Endodermal cell (in vitro differentiated cells): ENCODE measurements around the gene ALDH4A1. TPM values are rescaled to one million over a fixed set of nuclear protein-coding genes. Genes with fewer than 3 reads are reported as not detected.

Experiments
- DNase-seq: peaks from one replicate; pipeline ENCODE4 v3.0.0-alpha.2; 2017
- H3K27ac ChIP-seq: 2 replicates; pipeline ENCODE4 v1.5.1; 2013; ENCODE audit warnings: mild to moderate bottlenecking, low read depth, low read length, moderate library complexity
- H3K27me3 ChIP-seq: 2 replicates; pipeline ENCODE4 v1.6.1; 2013; ENCODE audit warnings: mild to moderate bottlenecking, low read length, moderate library complexity; ENCODE audit not compliant: insufficient read depth, control insufficient read depth, poor library complexity, severe bottlenecking
- H3K36me3 ChIP-seq: 2 replicates; pipeline ENCODE4 v1.7.0; 2013; ENCODE audit warnings: mild to moderate bottlenecking, low read length, moderate library complexity; ENCODE audit not compliant: control insufficient read depth, insufficient read depth
- H3K4me1 ChIP-seq: one replicate; pipeline ENCODE4 v1.7.0; 2013; ENCODE audit warnings: low read length; ENCODE audit not compliant: control insufficient read depth, insufficient read depth
- H3K4me3 ChIP-seq: 2 replicates; pipeline ENCODE4 v1.5.1; 2013; ENCODE audit warnings: mild to moderate bottlenecking, low read length, moderate library complexity
- H3K9ac ChIP-seq: 2 replicates; pipeline ENCODE4 v1.6.1; 2013; ENCODE audit warnings: mild to moderate bottlenecking, low read length, moderate library complexity; ENCODE audit not compliant: poor library complexity, severe bottlenecking; ENCODE audit errors: extremely low read depth
- H3K9me3 ChIP-seq: 2 replicates; pipeline ENCODE4 v1.6.1; 2013; ENCODE audit warnings: mild to moderate bottlenecking, low read length, moderate library complexity; ENCODE audit not compliant: control insufficient read depth
- H3K27ac Mint-ChIP-seq: 2 replicates; pipeline ENCODE4 v1.8.0; 2020; ENCODE audit warnings: mixed read lengths
- H3K27me3 Mint-ChIP-seq: 2 replicates; pipeline ENCODE4 v1.8.0; 2021; ENCODE audit warnings: mild to moderate bottlenecking, mixed read lengths; ENCODE audit not compliant: insufficient read depth
- H3K36me3 Mint-ChIP-seq: 2 replicates; pipeline ENCODE4 v1.8.0; 2020; ENCODE audit warnings: low read depth, mixed read lengths
- H3K4me1 Mint-ChIP-seq: 2 replicates; pipeline ENCODE4 v1.8.0; 2020; ENCODE audit warnings: mixed read lengths
- H3K4me3 Mint-ChIP-seq: 2 replicates; pipeline ENCODE4 v1.8.0; 2020; ENCODE audit warnings: mild to moderate bottlenecking, moderate library complexity, mixed read lengths
- H3K9me3 Mint-ChIP-seq: 2 replicates; pipeline ENCODE4 v1.8.0; 2020; ENCODE audit warnings: mild to moderate bottlenecking, mixed read lengths
- WGBS, 2 experiments: methylation state at CpG; one replicate each; pipeline versions ENCODE4 v1.1.5 to v1.1.7; 2013; ENCODE audit warnings: missing lambda C conversion rate in 2 of 2, mixed read lengths in 1 of 2; ENCODE audit not compliant: insufficient coverage in 1 of 2, insufficient read length in 1 of 2; 5-methylcytosine and 5-hydroxymethylcytosine counted together
- total RNA-seq, 2 donors: library from RNA; stranded (reverse); fragmentation: NEBNext Ultra II Directional in 1 of 2; extraction: Animal tissue kit (Norgen Biotek cat#: 25700) in 1 of 2; gene quantifications; 2 replicates in 1 of 2; 3 replicates in 1 of 2; pipeline ENCODE4 v1.2.1, GENCODE V29; 2021
- TF ChIP-seq, protein P1 (sequence below): fragments of 200-600 bp; sonication (generic); conservative IDR thresholded peaks from 2 replicates; pipeline ENCODE4 v1.5.0; 2021; ENCODE audit warnings: antibody characterized with exemption, mild to moderate bottlenecking

ALDH4A1 gene
- total RNA-seq, 2 donors from 2014 or later: 7.6 to 18.7 TPM

- H3K4me3 Mint-ChIP-seq: no peak overlapping the region
- H3K9ac ChIP-seq: no peak overlapping the region
These were observed 11.0 kb downstream of the ALDH4A1 start for GRCh38 chr1:18891426-18891780.

DNA sequence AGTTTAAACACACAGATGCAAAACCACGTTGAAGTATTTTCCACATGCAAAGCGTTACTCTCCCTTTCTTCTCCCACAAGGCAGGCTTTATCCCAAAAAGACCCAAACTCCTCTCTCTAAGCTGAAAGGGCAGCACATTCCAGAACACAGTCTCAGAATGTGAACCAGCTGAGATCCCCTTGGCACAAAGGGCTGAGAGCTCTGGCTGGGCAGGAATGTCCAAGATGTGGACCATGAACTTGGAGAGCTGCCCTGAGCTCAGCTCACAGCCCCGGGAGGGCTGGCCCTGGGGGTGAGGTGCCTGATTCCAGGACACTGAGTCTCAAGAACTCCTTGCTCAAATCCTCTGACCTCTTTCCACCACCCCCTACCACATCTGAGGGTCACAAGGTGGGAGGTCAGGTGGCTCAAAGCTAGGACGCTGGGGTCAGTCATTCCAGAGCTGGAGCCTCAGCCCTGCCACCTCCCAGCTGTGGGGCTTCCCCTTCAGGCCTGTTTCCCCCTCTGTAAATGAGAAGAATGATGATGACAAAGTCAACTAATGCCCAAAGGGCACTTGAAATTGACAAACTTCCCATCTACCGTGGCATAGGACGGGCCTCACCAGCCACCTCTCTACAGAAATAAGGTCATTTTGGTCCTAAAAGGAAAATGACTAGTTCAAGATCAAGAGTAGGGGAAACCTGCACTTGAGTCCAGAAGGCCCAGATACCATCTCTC, 11.5 kb downstream of the ALDH4A1 start:
- 82 to 92% methylated on average over 5 to 6 of the region's 6 CpGs for WGBS, 2 experiments
- H3K4me3 Mint-ChIP-seq: no peak overlapping the region
- H3K9me3 ChIP-seq: no peaks in the 10 kb centered on the region

More at GRCh38 chr1:18891426-18891780, 11.0 kb downstream of the ALDH4A1 start:
- Mint-ChIP-seq H3K36me3 (peaks cover 5% of the 10 kb centered on the region), H3K9me3 (no peaks in the 10 kb centered on the region), H3K27me3 (peaks cover 68% of the 10 kb centered on the region), H3K27ac (no peak overlapping the region), H3K4me1 (peaks cover 3% of the 10 kb centered on the region)
- TF ChIP-seq, protein P1, sequence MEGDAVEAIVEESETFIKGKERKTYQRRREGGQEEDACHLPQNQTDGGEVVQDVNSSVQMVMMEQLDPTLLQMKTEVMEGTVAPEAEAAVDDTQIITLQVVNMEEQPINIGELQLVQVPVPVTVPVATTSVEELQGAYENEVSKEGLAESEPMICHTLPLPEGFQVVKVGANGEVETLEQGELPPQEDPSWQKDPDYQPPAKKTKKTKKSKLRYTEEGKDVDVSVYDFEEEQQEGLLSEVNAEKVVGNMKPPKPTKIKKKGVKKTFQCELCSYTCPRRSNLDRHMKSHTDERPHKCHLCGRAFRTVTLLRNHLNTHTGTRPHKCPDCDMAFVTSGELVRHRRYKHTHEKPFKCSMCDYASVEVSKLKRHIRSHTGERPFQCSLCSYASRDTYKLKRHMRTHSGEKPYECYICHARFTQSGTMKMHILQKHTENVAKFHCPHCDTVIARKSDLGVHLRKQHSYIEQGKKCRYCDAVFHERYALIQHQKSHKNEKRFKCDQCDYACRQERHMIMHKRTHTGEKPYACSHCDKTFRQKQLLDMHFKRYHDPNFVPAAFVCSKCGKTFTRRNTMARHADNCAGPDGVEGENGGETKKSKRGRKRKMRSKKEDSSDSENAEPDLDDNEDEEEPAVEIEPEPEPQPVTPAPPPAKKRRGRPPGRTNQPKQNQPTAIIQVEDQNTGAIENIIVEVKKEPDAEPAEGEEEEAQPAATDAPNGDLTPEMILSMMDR: no peak
- no peak overlapping the region for H3K27ac ChIP-seq
- 92% methylated on average over 7 of the region's 7 CpGs for WGBS, 2 experiments
- no peaks in the 10 kb centered on the region for H3K9me3 ChIP-seq
- no peak for DNase-seq
- no peaks in the 10 kb centered on the region for H3K36me3 ChIP-seq
- H3K27me3 ChIP-seq: peaks cover 93% of the 10 kb centered on the region
- no peaks in the 10 kb centered on the region for H3K4me1 ChIP-seq
- H3K4me3 ChIP-seq: no peak overlapping the region

DNA sequence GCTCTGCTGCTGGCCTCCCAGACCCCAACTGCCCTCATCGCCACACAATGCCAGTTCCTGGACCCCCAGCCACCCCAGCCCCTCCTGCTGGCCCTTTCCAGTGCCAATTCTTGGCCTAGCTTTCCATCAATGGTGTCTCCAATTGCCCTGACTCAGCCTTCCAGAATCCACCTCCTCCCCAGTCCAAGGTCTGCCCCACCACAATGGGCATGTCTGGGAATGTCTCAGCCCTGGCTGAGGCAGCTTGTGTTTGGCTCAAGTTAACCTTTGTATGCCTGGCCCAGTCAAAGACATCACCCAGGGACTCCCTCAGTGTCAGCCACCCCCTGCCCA, 16.4 kb downstream of the ALDH4A1 start:
- H3K9me3 ChIP-seq: no peaks in the 10 kb centered on the region
- H3K36me3 Mint-ChIP-seq: no peaks in the 10 kb centered on the region
- peaks cover 42% of the 10 kb centered on the region for H3K27me3 ChIP-seq
- no peak overlapping the region for H3K27ac Mint-ChIP-seq
- H3K4me1 Mint-ChIP-seq: no peaks in the 10 kb centered on the region
- no peak overlapping the region for H3K4me3 Mint-ChIP-seq
- peaks cover 18% of the 10 kb centered on the region for H3K27me3 Mint-ChIP-seq
- H3K9ac ChIP-seq: no peak overlapping the region
- H3K4me1 ChIP-seq: no peaks in the 10 kb centered on the region
- no peak overlapping the region for H3K27ac ChIP-seq
- TF ChIP-seq, protein P1: no peak
- no peak for DNase-seq
- WGBS, 2 experiments: 93 to 100% methylated on average over 1 of the region's 1 CpG
- H3K4me3 ChIP-seq: no peak overlapping the region
- H3K36me3 ChIP-seq: no peaks in the 10 kb centered on the region
- no peaks in the 10 kb centered on the region for H3K9me3 Mint-ChIP-seq

More for the DNA sequence above, 11.5 kb downstream of the ALDH4A1 start:
- peaks cover 91% of the 10 kb centered on the region for H3K27me3 ChIP-seq
- no peak overlapping the region for H3K27ac Mint-ChIP-seq
- DNase-seq: no peak
- H3K4me3 ChIP-seq: no peak overlapping the region
- no peaks in the 10 kb centered on the region for H3K36me3 ChIP-seq
- H3K4me1 ChIP-seq: no peaks in the 10 kb centered on the region
- H3K36me3 Mint-ChIP-seq: peaks cover 5% of the 10 kb centered on the region
- H3K9ac ChIP-seq: no peak overlapping the region
- H3K27ac ChIP-seq: no peak overlapping the region
- TF ChIP-seq, protein P1: no peak
- peaks cover 63% of the 10 kb centered on the region for H3K27me3 Mint-ChIP-seq
- H3K9me3 Mint-ChIP-seq: no peaks in the 10 kb centered on the region
- no peaks in the 10 kb centered on the region for H3K4me1 Mint-ChIP-seq
